NCI-H1105 (cell line): ENCODE data around the gene CLTRN.
"Not testable (repeated sequence)": the region's sequence is repeated elsewhere in the genome, so short reads cannot be mapped to it uniquely, and the experiment has no call there.

ENCODE experiments used
- DNase-seq: peaks from one replicate; lab custom pipeline; 2025; lab: John Stamatoyannopoulos, UW

CLTRN gene

GRCh38 chrX:15664487-15665444 lies at the start of gene CLTRN:
CLTRN (minus strand) TSS chrX:15664805; CDS start chrX:15664775, 30 bp downstream.
- DNase-seq = no peak

DNA sequence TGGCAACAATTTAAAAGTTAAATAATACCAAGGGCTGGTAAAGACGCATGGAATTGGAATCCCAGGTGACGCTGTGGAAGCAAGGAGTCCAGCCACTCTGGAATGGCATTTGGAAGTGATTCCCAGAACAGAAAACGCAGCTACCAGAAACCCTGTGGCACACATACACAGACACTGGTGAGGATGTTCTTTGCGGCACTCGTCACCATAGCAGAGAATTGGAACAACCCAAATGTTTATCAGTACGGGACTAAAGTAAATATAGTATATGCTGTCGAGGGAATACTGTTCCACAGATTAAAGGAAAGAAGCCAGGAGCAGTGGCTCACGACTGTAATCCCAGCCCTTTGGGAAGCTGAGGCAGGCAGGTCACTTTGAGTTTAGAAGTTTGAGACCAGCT lies 39.7 kb upstream of the CLTRN start:
- DNase-seq = not testable (repeated sequence)

GRCh38 chrX:15703809-15704208 lies 39.2 kb upstream of the CLTRN start:
- DNase-seq = not testable (repeated sequence)

- no peak for DNase-seq
These were observed 38.1 kb upstream of the CLTRN start for GRCh38 chrX:15702488-15703371.

DNA sequence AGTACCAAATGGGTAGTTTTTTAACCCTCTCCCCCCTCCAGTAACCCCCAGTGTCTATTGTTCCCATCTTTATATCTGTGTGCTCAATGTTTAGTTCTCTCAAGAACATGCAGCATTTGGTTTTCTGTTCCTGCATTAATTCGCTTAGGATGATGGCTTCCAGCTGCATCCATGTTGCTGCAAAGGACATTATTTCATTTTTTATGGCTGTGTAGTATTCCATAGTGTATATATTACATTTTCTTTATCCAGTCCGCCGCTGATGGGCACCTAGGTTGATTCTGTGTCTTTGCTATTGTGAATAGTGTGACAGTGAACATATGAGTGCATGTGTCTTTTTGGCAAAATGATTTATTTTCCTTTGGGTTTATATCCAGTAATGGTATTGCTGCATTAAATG lies 31.9 kb upstream of the CLTRN start:
- no peak for DNase-seq

GRCh38 chrX:15694941-15695451 lies 30.4 kb upstream of the CLTRN start:
- DNase-seq = no peak

- DNase-seq = peak; percentile 2
These were observed 22.4 kb upstream of the CLTRN start for GRCh38 chrX:15686818-15687685.

DNA sequence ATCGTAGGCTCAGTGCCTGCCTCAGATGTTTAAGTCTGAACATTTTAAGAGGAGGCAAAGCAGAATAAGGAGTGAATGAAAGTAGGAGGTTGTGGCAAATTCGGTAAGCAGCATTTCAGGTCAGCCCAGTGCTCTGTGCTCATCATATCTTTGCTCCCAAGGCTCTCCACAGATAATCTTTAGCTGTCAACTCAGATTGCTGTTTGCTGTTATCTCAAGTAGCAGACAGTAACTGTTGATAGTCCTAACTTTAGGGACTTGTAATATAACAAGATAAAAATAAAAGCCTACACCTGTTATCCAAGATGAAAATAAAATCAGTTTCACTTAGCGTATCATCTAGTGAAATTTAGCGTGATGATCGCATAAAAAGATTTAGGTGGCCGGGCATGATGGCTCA lies 18.6 kb upstream of the CLTRN start:
- DNase-seq = no peak

- no peak for DNase-seq
These were observed 16.8 kb upstream of the CLTRN start for GRCh38 chrX:15681433-15681832.

DNA sequence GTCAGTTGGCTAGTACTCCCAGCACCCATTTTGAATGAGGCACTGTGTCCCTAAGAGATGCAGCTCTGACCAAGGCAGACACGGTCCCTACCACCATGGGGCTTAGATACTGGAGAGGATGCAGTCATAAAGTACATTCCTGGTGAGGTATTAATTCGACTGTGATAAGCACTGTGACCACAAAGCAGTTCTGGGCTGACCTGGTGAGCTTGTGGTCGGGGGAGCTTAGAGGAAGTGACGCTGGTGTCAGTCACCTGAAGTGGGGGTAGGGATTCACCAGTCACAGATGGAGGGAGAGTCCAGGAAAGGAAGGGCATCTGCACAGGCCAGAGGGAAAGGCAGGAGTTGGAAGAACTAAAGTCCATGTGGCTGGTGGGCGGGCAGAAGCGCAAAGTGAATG lies 15.8 kb upstream of the CLTRN start:
- DNase-seq = no peak

DNA sequence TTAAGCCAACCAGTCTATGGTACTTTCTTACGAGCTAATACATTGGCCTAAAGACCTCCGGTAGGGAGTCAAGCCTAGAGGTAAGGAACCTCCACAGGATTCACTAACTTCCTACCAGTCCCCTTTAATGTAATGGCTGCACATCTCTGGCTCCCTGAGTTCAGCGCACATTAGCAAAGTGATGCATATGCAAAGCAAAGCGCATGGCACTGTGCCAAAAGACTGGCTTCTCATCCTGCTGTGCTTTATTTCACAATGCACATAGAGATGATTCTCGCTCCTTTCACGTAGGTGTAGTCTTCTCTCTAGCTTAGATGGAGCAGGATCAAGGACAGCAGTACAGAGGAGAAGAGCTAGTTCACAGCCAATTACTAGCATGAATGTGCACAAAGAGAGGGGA lies 14.6 kb upstream of the CLTRN start:
- no peak for DNase-seq

- no peak for DNase-seq
These were observed 13.7 kb upstream of the CLTRN start for GRCh38 chrX:15678339-15678738.

GRCh38 chrX:15676886-15677285 lies 12.3 kb upstream of the CLTRN start:
- no peak for DNase-seq

DNA sequence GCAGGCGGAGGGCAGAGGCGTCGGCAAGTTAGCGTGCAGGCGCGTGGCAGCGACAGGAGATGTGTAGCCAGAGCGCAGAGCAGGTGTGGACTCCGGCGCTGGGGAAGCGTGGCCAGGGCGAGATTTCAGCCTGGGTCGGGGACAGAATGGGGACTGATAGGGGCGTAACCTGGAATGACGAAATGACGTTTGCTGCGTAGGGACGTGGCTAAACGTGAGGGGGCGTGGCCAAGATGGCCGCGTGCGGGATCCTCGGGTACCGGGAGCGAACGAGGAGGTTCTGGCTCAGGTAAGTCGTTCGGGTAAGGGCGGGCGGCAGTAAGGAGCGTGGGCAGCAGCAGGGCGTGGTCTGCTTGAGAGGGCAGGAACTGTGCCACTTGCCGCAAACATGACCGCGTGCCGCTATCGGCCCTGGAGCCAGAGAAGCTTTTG lies 10.9 kb upstream of the CLTRN start:
- peak; percentile 64 for DNase-seq

DNA sequence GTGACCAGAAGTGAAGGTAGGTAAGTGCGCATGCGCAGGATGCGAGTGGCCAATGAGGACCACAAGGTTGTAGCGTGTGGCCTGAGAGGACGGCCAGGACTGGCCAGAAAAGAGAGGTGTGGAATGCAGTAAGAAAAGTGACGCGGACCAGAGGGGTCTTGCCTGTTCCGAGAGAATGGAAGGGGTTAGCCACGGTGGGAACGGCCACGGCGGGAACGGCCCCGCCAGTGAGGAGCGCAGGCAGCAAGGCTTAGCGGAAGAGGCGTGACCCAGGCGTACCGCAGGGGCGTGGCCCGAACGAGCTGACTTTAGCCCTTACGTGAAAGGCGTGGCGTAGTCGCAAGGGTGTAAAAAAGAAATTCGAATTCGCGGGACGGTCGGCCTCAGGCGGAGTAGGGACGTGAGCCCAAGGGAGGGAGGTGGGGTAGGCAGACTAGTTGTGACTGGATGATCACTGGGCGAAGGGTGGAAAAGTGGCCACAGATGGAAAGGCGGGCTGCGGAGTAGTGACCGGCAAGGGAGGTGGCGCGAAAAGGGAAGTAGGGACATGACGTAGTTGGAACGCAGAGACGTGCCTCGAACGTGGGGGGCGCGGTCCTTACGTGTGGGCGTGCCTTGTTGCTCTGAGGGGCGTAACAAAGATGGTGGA lies 10.4 kb upstream of the CLTRN start:
- DNase-seq = peak; percentile 82

GRCh38 chrX:15674514-15674840 lies 9.9 kb upstream of the CLTRN start:
- DNase-seq = no peak

GRCh38 chrX:15673970-15674369 lies 9.4 kb upstream of the CLTRN start:
- no peak for DNase-seq

DNA sequence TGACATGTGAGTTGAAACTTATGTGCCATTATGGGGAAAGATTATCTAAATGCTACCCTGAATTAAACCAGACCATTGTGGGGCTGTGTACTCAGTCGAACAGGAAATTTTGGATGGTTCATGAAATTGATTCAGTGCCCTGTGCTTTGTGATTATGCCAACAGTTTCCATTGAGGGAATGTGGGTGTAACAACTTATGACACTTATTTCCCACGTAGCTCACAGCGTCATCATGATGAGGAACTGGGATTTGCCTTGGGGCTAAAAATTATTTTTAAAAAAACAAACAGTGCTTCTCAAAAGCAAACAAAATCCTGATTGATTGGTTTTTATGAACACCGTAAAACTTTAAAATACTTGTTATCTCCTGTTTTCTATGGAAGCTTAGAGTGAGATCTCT lies 8.3 kb upstream of the CLTRN start:
- DNase-seq = no peak

- no peak for DNase-seq
These were observed 1.2 kb downstream of the CLTRN start for GRCh38 chrX:15663439-15663838.

- not testable (repeated sequence) for DNase-seq
These were observed 9.8 kb downstream of the CLTRN start for GRCh38 chrX:15654804-15655203.

GRCh38 chrX:15653961-15654360 lies 10.6 kb downstream of the CLTRN start:
- no peak for DNase-seq
